HG02798 (cell line): ENCODE results near the gene FKBP2.

Experiments
- ATAC-seq: cut with Tn5 transposase; IDR thresholded peaks from one replicate; pipeline ENCODE4 v1.9.1; 2021; ENCODE audit warnings: mild to moderate bottlenecking; ENCODE audit not compliant: unreplicated experiment, poor library complexity

FKBP2 gene

DNA sequence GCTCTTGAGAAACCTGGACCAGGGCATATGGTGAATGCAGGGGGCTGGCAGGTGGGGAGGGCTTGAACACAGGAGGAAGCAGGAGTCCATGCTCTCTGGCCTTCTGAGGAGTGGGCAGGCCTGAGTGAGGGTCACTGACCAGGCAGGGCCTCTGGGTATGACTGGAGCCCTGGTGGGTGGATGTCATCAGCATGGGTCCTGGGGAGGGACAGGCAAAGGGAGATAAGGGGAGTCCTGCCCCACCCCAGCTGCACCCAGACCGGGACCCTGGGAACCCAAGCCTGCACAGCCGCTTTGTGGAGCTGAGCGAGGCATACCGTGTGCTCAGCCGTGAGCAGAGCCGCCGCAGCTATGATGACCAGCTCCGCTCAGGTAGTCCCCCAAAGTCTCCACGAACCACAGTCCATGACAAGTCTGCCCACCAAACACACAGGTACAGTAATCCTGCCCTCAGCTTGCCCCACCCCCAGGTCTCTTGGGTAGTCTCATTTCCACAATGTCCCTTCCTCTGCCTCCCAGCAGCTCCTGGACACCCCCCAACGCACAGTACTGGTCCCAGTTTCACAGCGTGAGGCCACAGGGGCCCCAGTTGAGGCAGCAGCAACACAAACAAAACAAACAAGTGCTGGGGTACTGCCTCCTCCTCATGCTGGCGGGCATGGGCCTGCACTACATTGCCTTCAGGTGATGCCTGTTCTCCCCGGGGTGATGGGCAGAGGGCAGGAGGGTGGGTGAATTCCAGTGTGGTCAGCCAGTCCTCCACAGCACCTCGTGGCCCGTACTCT is 8.5 kb upstream of the FKBP2 start:
- ATAC-seq, result no peak

- no peak for ATAC-seq
Measured at GRCh38 chr11:64232967-64233315, 8.0 kb upstream of the FKBP2 start.

DNA sequence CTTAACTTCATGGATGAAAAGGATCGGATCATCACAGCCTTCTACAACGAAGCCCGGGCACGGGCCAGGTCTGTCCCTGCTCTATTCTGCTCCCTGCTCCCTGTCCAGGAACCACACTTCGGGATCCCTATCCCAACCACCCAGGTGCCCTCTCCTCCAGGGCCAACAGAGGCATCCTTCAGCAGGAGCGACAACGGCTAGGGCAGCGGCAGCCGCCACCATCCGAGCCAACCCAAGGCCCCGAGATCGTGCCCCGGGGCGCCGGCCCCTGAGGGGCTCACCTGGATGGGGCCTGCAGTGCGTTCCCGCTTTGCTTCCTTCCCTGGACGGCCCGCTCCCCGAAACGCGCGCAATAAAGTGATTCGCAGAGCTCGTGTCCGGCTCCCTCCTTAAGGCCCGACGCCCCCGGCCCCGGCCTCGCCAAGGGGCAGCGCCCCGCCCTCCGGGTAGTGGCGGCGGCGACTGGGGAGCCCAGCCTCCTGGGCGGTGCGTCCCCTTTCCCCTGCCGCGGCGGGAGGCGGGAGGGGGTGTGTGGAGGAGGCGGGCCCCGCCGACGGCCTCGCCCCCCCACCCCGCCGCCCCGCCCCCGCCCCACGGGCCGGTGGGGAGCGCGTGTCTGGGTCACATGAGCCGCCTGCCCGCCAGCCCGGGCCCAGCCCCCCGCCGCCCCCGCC is 6.8 kb upstream of the FKBP2 start, which contains the start of gene VEGFB:
TSS of gene VEGFB (plus strand) at position 672 of the 674 bp plus-strand sequence. CDS start 250 bp downstream, outside the sequence.
- peak; percentile 55 for ATAC-seq

- peak; percentile 30 for ATAC-seq
Measured at GRCh38 chr11:64234647-64235379, 6.1 kb upstream of the FKBP2 start.

- ATAC-seq, result no peak
Measured at GRCh38 chr11:64235437-64236161, 5.3 kb upstream of the FKBP2 start.

GRCh38 chr11:64237484-64237951 is 3.4 kb upstream of the FKBP2 start:
- ATAC-seq, result no peak

DNA sequence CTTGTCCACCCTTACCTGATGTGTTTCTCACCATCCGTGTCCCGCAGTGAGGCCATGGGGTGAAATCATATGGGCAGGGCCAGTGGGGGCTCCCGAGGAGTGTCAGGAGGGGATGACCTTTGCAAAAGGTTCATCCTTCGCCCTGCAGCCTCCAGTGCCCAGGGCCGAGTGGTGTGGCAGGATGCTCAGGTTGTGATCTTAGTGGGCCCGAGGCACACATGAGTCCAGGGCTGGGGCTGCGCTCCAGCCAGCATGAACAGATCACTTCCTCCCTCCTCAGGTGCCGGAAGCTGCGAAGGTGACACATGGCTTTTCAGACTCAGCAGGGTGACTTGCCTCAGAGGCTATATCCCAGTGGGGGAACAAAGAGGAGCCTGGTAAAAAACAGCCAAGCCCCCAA is 2.8 kb upstream of the FKBP2 start:
- no peak for ATAC-seq

GRCh38 chr11:64238999-64239398 is 1.9 kb upstream of the FKBP2 start:
- no peak for ATAC-seq

GRCh38 chr11:64239662-64240434 is 1.0 kb upstream of the FKBP2 start:
- no peak for ATAC-seq

DNA sequence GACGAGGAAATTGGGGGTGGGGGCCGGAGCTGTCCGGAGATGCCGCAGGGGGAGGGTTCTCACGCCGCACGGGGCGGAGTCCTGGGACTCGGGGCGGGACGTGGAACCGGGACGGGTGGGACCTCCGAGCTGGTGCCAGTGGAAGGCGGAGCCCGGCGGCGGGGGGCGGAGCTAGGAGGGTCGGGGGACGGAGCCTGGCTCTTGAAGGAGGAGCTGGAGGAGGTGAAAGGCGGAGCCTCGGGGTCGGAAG is 271 bp downstream of the FKBP2 start:
- ATAC-seq, result peak; percentile 79

GRCh38 chr11:64241491-64242374 is 838 bp downstream of the FKBP2 start:
- no peak for ATAC-seq

GRCh38 chr11:64243236-64243854 is 2.5 kb downstream of the FKBP2 start:
- no peak for ATAC-seq

DNA sequence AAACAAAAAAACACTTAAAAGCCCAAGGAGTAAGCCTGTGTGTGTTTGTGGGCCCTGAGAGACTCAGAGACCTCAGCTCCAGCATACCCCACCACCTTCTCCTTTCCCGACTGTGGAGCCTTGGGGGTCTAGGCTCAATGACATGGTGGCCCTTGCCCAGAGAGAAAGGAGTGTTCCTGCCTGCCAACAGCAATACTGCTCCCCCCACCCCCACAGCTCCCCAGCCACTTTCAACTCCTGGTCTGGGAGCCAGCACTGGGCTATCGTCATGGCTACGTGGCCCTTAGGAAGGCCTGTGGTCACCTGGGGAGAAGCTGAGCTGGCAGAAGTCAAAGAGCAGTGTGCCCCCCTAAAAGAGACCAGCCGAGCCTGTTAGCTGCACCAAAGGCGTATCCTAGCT is 3.2 kb downstream of the FKBP2 start:
- no peak for ATAC-seq

DNA sequence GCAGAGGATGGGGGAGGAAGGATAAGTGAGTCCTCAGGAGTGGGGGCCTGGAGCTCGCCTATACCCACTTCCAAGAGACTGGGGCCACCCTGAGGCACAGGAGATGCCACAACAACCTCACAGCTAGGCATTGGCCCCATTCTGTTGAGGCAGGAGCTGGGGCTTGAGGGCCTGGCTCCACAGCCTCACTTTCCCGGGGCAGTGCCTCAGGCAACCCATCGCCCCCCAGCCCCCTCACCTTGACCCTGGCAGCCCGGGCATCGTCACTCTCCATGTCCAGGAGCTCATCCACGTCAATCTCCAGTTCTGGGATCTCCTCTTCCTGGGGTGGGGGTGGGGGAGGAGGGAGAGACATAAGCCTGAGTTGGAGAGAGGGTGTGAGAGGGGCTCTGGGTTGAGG is 4.1 kb downstream of the FKBP2 start:
- no peak for ATAC-seq

DNA sequence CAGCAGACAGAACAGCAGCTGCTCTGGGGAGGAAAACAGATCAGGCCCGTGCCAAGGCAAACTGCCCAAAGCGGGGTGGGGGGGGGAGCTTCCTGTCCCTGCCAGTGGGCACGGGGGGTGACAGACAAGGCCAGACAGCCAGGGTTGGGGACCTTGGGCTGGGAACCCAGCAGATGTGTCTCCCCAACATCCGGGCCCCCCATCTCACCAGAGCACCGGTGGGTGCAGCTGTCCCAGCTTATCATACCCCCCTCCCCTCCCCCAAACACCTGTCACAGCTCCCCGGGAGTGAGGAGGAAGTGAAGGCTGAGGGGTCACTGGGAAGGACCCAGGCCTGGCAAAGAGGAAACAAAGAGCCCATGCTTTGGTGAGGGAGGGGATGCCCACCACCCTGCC is 4.5 kb downstream of the FKBP2 start:
- no peak for ATAC-seq

DNA sequence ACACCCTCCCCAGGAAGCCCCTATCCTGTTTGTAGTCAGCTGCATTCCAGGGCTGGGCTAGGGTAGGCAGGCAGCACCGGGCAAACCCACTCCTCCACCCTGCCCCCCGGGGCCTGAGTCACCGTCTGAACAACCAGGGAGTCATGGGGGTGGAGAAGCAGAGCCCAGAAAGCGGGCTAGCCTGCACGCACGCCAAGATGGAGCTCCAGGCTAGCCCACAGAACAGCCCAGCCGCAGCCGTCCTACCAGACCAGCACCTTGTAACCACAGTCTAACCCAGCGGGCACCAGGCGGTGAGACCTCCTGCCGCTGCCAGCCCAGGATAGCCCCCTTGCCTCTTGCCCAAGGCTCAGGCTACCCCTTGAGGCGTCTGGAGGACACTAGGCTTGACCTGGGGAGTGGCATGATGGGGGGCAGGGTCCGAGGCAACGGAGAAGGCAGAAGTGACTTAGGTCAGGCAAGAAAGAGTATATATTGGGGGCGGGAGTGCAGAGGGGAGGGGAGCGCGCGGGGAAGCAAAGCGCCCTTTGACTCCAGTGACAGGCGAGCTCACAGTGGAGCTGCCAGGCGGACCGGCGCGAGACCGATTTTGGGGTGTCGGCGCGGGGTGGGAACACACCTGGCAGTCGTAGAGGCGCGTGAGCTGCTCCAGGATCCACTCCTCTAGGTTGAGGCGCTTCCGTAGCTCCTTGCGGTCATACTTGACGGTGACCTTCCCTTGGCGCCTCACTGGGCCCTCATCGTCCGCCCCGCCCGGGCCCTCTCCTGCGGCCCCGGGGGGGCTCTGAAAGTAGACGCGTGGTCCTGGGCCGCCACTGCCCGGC is 5.1 kb downstream of the FKBP2 start:
- ATAC-seq, result no peak

- ATAC-seq, result peak; percentile 22
Measured at GRCh38 chr11:64246621-64246870, 5.7 kb downstream of the FKBP2 start.
